VCaP (cell line): ENCODE measurements around the gene C11orf52.
A peak's percentile ranks its signal among the peaks of the same experiment; 100 is the strongest.

Source experiments
- H3K27ac ChIP-seq: fragments of 450-650 bp; 2 replicates; pipeline ENCODE4 v1.5.1; 2017
- TF ChIP-seq, protein P1 (sequence below): fragments of 450-650 bp; conservative IDR thresholded peaks from 2 replicates; pipeline ENCODE4 v1.5.1; 2017; ENCODE audit warnings: mild to moderate bottlenecking, moderate library complexity

Gene C11orf52

DNA sequence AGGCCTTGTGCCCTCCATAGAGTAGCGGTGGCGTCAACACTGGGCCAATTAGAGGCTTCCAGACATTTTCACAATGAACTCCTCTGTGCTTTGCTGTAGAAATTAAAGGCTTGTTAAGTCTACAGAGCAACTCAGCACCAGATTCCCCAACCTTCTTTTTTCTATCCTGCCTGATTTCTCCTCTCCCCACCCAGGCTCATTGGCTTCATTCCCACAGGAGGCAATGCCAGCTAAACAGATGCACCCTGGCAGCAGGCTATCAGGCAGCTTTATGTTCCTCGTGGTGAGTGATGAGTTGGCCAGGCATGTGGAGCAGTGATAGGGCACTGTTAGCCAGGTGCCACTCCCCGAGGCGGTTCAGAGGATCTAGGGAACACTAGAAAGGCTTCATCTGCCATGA lies 23.2 kb downstream of the C11orf52 start:
- TF ChIP-seq, protein P1, sequence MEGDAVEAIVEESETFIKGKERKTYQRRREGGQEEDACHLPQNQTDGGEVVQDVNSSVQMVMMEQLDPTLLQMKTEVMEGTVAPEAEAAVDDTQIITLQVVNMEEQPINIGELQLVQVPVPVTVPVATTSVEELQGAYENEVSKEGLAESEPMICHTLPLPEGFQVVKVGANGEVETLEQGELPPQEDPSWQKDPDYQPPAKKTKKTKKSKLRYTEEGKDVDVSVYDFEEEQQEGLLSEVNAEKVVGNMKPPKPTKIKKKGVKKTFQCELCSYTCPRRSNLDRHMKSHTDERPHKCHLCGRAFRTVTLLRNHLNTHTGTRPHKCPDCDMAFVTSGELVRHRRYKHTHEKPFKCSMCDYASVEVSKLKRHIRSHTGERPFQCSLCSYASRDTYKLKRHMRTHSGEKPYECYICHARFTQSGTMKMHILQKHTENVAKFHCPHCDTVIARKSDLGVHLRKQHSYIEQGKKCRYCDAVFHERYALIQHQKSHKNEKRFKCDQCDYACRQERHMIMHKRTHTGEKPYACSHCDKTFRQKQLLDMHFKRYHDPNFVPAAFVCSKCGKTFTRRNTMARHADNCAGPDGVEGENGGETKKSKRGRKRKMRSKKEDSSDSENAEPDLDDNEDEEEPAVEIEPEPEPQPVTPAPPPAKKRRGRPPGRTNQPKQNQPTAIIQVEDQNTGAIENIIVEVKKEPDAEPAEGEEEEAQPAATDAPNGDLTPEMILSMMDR, result no peak
- H3K27ac ChIP-seq, result no peak overlapping the region

GRCh38 chr11:111942829-111943228 lies 24.1 kb downstream of the C11orf52 start:
- H3K27ac ChIP-seq, result no peak overlapping the region
- TF ChIP-seq, protein P1, result no peak

GRCh38 chr11:111944139-111944538 lies 25.4 kb downstream of the C11orf52 start:
- H3K27ac ChIP-seq, result peak overlapping the region; percentile 58

GRCh38 chr11:111944651-111945051 lies 25.9 kb downstream of the C11orf52 start:
- TF ChIP-seq, protein P1, result no peak
- peak overlapping the region; percentile 58 for H3K27ac ChIP-seq

More at GRCh38 chr11:111944139-111944538, 25.4 kb downstream of the C11orf52 start:
- TF ChIP-seq, protein P1, result no peak

GRCh38 chr11:111945198-111945597 lies 26.5 kb downstream of the C11orf52 start:
- no peak overlapping the region for H3K27ac ChIP-seq
- TF ChIP-seq, protein P1, result no peak

- TF ChIP-seq, protein P1, result no peak
- H3K27ac ChIP-seq, result no peak overlapping the region
Observed at GRCh38 chr11:111946499-111946898, 27.8 kb downstream of the C11orf52 start.

GRCh38 chr11:111947143-111947542 lies 28.4 kb downstream of the C11orf52 start:
- no peak overlapping the region for H3K27ac ChIP-seq

More at GRCh38 chr11:111947143-111947542, 28.4 kb downstream of the C11orf52 start:
- TF ChIP-seq, protein P1, result no peak
